Stimulated activated CD4-positive, alpha-beta T cell treated with anti-CD3 and anti-CD28 coated beads, Interleukin-1b, Interleukin-23, amount 100 ng/mL, for 1 hour (primary cell): ENCODE results near the gene S100A7A.

ENCODE experiments used
- DNase-seq, 2 donors: peaks; one replicate each; pipeline ENCODE4 v3.0.0-alpha.2; 2020; ENCODE audit warnings: low read depth in 2 of 2

The S100A7A gene

GRCh38 chr1:153415850-153416570, at the start of gene S100A7A:
Gene S100A7A, plus strand, starts transcription at chr1:153416520. Its CDS starts 1,563 bp downstream, at chr1:153418083.
- DNase-seq, result no peak

- DNase-seq, result no peak
Observed at GRCh38 chr1:153367090-153367489, 49.2 kb upstream of the S100A7A start.

- DNase-seq, result no peak
Observed at GRCh38 chr1:153368495-153368894, 47.8 kb upstream of the S100A7A start.

GRCh38 chr1:153370146-153370545, 46.2 kb upstream of the S100A7A start:
- no peak for DNase-seq

- DNase-seq, result no peak
Observed at GRCh38 chr1:153371231-153371630, 45.1 kb upstream of the S100A7A start.

GRCh38 chr1:153372571-153372970, 43.7 kb upstream of the S100A7A start:
- no peak for DNase-seq

GRCh38 chr1:153374071-153374470, 42.2 kb upstream of the S100A7A start:
- no peak for DNase-seq

GRCh38 chr1:153375511-153375910, 40.8 kb upstream of the S100A7A start, which contains the start of gene S100A12:
Gene S100A12, minus strand, starts transcription at chr1:153375621. Its CDS starts 1,029 bp downstream, at chr1:153374592.
- no peak for DNase-seq

- no peak for DNase-seq
Observed at GRCh38 chr1:153379591-153379990, 36.7 kb upstream of the S100A7A start.

- DNase-seq, result no peak
Observed at GRCh38 chr1:153380711-153381110, 35.6 kb upstream of the S100A7A start.

GRCh38 chr1:153384958-153385580, 31.3 kb upstream of the S100A7A start:
- no peak for DNase-seq

GRCh38 chr1:153386500-153386901, 29.8 kb upstream of the S100A7A start:
- no peak for DNase-seq

- DNase-seq, result no peak
Observed at GRCh38 chr1:153387001-153387400, 29.3 kb upstream of the S100A7A start.

GRCh38 chr1:153387785-153388184, 28.5 kb upstream of the S100A7A start:
- no peak for DNase-seq

- no peak for DNase-seq
Observed at GRCh38 chr1:153389401-153389800, 26.9 kb upstream of the S100A7A start.

- no peak for DNase-seq
Observed at GRCh38 chr1:153389973-153390879, 26.1 kb upstream of the S100A7A start.

- no peak for DNase-seq
Observed at GRCh38 chr1:153390938-153391710, 25.2 kb upstream of the S100A7A start, which contains the start of gene S100A8. Gene S100A8, minus strand, starts transcription at chr1:153391073. Its CDS starts 538 bp downstream, at chr1:153390535.

- DNase-seq, result no peak
Observed at GRCh38 chr1:153392258-153392657, 24.1 kb upstream of the S100A7A start.

GRCh38 chr1:153392822-153393221, 23.5 kb upstream of the S100A7A start:
- DNase-seq, result no peak

- DNase-seq, result no peak
Observed at GRCh38 chr1:153393926-153394325, 22.4 kb upstream of the S100A7A start.

GRCh38 chr1:153394391-153394790, 21.9 kb upstream of the S100A7A start:
- DNase-seq, result no peak
